ENCODE results near the gene PFKL.

The PFKL gene

GRCh38 chr21:44299458-44300261, at the start of gene PFKL:
PFKL (plus strand) TSS chr21:44300053; CDS start chr21:44300106, 53 bp downstream.
- H3K4me3 ChIP-seq (ENCODE audit: low read depth, low read length) = peak within 1 kb of the TSS; percentile 69
- TF ChIP-seq MYC (IDR thresholded peaks at IDR 0.05; ENCODE audit: low read depth, low read length) = peak; percentile 43; the same call in 1 of the 2 replicates
- TF ChIP-seq, protein P1, sequence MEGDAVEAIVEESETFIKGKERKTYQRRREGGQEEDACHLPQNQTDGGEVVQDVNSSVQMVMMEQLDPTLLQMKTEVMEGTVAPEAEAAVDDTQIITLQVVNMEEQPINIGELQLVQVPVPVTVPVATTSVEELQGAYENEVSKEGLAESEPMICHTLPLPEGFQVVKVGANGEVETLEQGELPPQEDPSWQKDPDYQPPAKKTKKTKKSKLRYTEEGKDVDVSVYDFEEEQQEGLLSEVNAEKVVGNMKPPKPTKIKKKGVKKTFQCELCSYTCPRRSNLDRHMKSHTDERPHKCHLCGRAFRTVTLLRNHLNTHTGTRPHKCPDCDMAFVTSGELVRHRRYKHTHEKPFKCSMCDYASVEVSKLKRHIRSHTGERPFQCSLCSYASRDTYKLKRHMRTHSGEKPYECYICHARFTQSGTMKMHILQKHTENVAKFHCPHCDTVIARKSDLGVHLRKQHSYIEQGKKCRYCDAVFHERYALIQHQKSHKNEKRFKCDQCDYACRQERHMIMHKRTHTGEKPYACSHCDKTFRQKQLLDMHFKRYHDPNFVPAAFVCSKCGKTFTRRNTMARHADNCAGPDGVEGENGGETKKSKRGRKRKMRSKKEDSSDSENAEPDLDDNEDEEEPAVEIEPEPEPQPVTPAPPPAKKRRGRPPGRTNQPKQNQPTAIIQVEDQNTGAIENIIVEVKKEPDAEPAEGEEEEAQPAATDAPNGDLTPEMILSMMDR (IDR thresholded peaks at IDR 0.05; ENCODE audit: low read depth, low read length) = no peak
- TF ChIP-seq POLR2A (IDR thresholded peaks at IDR 0.05; ENCODE audit: extremely low read depth, insufficient read length) = peak; percentile 52
- DNase-seq (ENCODE audit: low read depth) = peak; percentile 96

DNA sequence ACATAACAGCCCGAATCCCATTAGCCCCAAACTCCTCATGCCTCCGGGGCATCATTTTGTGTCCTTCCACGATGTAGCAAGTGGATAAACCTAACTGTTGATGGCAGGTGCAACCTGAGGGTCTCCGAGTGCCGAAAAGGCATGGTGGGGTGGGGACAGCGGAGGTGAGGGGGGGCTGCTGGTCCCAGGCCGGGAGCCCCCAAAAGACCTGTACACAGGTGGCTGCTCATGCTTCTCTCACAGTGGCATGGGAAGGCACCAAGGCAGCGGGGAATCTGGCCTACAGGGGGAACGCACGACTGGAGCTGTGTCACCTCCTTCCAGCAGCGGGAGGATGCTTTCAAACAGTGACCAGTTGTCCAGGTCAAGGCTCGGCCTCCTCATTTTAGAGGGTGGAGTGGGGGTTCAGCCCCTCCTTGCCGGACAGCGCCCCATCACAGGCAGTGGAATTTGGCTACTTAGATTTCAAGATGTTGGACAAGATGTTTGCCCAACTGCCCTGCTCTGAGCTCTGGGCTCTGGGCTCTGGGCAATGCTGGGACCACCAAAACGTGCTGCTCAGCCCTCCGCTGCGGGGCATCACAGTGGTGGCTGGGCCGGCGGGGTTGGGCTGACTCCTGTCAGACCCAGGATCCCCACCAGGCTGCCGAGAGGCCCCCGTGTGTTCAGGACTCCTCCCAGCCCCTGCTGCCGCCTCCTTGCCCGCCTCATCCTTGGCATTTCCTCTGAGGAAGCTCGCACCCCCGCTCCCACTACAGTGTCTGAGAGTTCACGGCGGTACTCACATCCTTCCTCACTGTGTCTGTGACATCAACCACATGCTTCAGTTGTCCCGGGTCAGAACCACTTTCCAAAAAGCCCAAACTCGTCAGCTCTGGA, 45.8 kb upstream of the PFKL start:
- DNase-seq (ENCODE audit: low read depth) = no peak
- no peak overlapping the region for H3K4me3 ChIP-seq (ENCODE audit: low read depth, low read length)
- no peak for TF ChIP-seq POLR2A (IDR thresholded peaks at IDR 0.05; ENCODE audit: extremely low read depth, insufficient read length)
- TF ChIP-seq, protein P1 (IDR thresholded peaks at IDR 0.05; ENCODE audit: low read depth, low read length) = no peak
- TF ChIP-seq MYC (IDR thresholded peaks at IDR 0.05; ENCODE audit: low read depth, low read length) = no peak
- TF ChIP-seq, protein P2, sequence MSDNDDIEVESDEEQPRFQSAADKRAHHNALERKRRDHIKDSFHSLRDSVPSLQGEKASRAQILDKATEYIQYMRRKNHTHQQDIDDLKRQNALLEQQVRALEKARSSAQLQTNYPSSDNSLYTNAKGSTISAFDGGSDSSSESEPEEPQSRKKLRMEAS (IDR thresholded peaks at IDR 0.05; ENCODE audit: low read depth, low read length) = no peak

DNA sequence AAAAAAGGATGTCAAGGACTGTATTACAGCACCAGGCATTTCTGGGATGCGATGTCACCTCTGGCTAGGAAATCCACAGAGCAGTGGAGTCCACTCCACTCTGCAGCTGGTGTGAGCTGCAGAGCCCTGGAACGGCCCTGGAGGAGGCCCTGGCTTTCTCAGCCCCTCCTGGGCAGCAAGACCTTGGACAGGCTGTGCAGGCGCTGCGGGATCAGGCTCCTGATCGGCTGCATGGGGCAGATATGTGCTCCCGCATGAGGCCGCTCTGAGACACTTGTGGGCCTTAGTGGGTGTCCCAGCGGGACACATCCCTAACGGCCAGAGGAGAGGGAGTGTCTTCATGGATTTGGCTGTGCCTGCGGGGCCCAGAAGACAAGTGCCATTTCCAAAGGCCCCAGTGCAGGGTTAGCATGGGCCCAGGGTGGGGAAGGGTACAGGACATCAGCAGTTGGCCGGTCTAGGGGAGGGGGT, 44.3 kb upstream of the PFKL start:
- DNase-seq (ENCODE audit: low read depth) = no peak
- H3K4me3 ChIP-seq (ENCODE audit: low read depth, low read length) = no peak overlapping the region
- TF ChIP-seq POLR2A (IDR thresholded peaks at IDR 0.05; ENCODE audit: extremely low read depth, insufficient read length) = no peak

DNA sequence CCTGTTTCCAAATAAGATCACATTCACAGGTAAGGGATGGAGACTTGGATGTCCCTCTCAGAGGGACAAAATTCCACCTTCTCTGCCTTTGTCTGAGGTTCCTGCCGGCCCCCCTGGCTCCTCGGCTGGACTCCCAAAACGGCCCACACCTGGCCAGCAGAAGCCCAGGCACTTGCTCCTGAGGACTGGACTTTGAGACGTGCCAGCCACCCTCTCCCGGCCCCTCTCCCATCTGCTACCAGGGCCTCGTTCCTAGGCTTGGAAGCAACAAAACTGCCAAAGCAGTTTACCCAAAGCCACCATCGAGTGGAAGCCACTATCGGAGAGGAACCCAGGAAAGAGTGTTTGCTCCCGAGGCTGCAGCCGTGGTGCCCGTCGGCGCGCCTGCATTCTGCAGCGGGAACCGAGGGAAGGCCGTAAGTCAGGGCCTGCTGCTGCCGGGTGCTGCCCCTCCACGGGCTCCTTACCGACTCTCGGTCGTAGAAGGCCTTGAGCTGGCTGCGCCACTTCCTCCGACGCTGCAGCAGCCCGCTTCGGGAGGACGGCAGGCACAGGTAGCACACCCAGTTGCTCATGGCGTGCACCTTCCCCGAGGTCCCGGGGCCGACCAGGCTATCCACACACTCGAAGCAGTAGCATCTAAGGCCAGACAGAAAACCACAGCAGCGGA, 41.7 kb upstream of the PFKL start:
- TF ChIP-seq MYC (IDR thresholded peaks at IDR 0.05; ENCODE audit: low read depth, low read length) (no peak), POLR2A (IDR thresholded peaks at IDR 0.05; ENCODE audit: extremely low read depth, insufficient read length) (no peak)
- TF ChIP-seq, protein P2 (IDR thresholded peaks at IDR 0.05; ENCODE audit: low read depth, low read length) = no peak
- TF ChIP-seq, protein P1 (IDR thresholded peaks at IDR 0.05; ENCODE audit: low read depth, low read length) = no peak
- no peak for DNase-seq (ENCODE audit: low read depth)
- H3K4me3 ChIP-seq (ENCODE audit: low read depth, low read length) = no peak overlapping the region

DNA sequence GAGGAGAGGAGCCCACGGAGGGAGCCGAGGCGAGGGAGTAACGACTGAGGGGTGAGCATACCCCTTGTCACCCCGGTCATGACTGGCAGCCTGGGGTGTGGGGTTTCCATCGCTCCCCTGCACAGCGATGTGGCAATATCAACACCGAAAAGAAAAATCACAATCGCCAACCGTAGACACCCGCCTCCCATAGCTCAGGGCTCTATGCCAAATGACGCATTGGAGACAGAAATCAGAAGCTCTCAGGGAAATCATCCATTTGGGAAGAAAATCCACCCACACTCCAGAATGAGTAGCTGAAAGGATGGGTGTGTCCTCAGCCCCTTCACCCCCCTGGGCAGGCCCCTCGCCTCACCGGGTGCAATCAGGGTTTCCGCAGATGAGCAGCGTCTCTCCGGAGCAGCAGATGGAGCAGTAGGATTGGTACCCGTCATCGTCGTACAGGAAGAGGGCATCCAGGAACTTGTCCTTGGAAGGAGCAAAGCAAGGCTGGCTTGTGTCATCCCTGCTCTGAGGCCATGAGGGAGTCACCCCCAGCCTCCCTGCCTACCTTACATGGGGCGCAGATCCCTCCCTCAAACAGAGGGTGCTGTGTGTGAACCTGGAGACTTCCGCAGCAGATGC, 40.7 kb upstream of the PFKL start:
- no peak overlapping the region for H3K4me3 ChIP-seq (ENCODE audit: low read depth, low read length)
- DNase-seq (ENCODE audit: low read depth) = no peak

More for the DNA sequence above, 40.7 kb upstream of the PFKL start:
- TF ChIP-seq, protein P2 (IDR thresholded peaks at IDR 0.05; ENCODE audit: low read depth, low read length) = no peak
- TF ChIP-seq, protein P1 (IDR thresholded peaks at IDR 0.05; ENCODE audit: low read depth, low read length) = no peak
- TF ChIP-seq POLR2A (IDR thresholded peaks at IDR 0.05; ENCODE audit: extremely low read depth, insufficient read length) (no peak), MYC (IDR thresholded peaks at IDR 0.05; ENCODE audit: low read depth, low read length) (no peak)

Data from NB4 (cell line).